Skeletal muscle tissue (tissue), 4 donors: Measurements from ENCODE around the gene CATSPER1. TPM values are rescaled to one million over a fixed set of nuclear protein-coding genes. Genes with fewer than 3 reads are reported as not detected.
A peak's percentile ranks its signal among the peaks of the same experiment; 100 is the strongest.

Experiments used
- H3K27ac ChIP-seq: one replicate; pipeline ENCODE4 v1.7.0; 2013; ENCODE audit warnings: mild to moderate bottlenecking, low read depth, low read length, inconsistent platforms
- H3K27me3 ChIP-seq, 3 donors: one replicate each; pipeline ENCODE4 v1.7.0; 2013; ENCODE audit warnings: low read length in 3 of 3; ENCODE audit not compliant: control insufficient read depth in 3 of 3, insufficient read depth in 3 of 3
- H3K36me3 ChIP-seq, 3 donors: one replicate each; pipeline ENCODE4 v1.7.0; 2013; ENCODE audit warnings: low read length in 3 of 3; ENCODE audit not compliant: control insufficient read depth in 3 of 3, insufficient read depth in 3 of 3
- H3K4me1 ChIP-seq, 3 donors: one replicate each; pipeline ENCODE4 v1.7.0; 2013; ENCODE audit warnings: low read length in 3 of 3, mild to moderate bottlenecking in 3 of 3; ENCODE audit not compliant: control insufficient read depth in 3 of 3, insufficient read depth in 3 of 3
- H3K4me3 ChIP-seq, 3 donors: one replicate each; pipeline ENCODE4 v1.7.0; 2013; ENCODE audit warnings: low read length in 3 of 3
- H3K9ac ChIP-seq, 3 donors: one replicate each; pipeline ENCODE4 v1.7.0; 2013; ENCODE audit warnings: low read length in 3 of 3, mild to moderate bottlenecking in 3 of 3, moderate library complexity in 2 of 3, low read depth in 1 of 3
- H3K9me3 ChIP-seq, 3 donors: one replicate each; pipeline ENCODE4 v1.7.0; 2013; ENCODE audit warnings: low read length in 3 of 3; ENCODE audit not compliant: control insufficient read depth in 3 of 3
- total RNA-seq: library from RNA; depleted of rRNA; stranded (reverse); fragments of >200 nt; gene quantifications from one replicate; pipeline ENCODE4 v1.2.3, GENCODE V29; 2014
- donor health status: Osteomylitis.

The CATSPER1 gene
- total RNA-seq, 1 donor from 2014 or later: not detected

DNA sequence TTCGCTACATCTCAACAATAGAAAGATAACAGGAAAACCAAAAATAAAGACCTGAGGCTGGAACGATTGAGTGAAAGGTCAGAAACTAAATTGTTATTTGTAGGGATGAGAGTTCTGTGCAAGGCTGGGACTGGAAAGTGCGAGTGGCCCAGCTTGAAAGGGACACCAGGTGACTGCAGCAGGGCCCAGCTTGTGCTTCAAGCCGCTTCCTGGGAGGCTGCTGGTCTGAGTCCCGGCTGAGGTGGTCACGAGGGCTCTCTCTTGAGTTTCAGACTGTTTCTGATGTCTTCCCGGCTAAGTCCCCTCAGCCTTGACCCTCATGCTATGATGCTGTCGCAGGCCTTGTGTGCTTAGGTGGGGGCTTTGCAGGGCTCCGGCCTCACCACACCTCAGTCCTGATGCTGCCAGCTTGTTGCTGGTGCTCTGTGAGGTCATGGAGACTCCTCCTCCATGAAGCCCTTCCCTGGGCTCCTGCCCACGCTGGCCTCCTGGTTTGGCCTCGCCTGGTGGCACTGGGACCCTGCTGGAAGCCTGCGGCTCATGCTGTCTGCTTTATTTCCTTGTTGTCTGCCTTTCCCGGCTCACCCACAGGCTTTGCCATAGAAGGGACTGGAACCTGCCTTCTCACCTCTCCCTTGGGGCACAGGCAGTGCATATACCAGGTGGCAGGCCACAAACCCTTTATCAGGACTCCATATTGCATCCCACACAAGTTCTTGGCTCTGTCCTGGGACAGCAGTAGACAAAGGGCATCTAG is 20.0 kb downstream of the CATSPER1 start:
- Histone ChIP-seq H3K9me3 (no peaks in the 10 kb centered on the region), H3K27me3 (peaks cover under 1 to 2% (median 1%) of the 10 kb centered on the region in 3 donors), H3K4me3 (no peak overlapping the region), H3K27ac (no peak overlapping the region), H3K36me3 (peaks cover 14 to 29% (median 14%) of the 10 kb centered on the region in 3 donors), H3K4me1 (peaks cover 22 to 45% (median 39%) of the 10 kb centered on the region in 3 donors), H3K9ac (peak overlapping the region in 2 of 3 donors; percentile 38 to 57)

DNA sequence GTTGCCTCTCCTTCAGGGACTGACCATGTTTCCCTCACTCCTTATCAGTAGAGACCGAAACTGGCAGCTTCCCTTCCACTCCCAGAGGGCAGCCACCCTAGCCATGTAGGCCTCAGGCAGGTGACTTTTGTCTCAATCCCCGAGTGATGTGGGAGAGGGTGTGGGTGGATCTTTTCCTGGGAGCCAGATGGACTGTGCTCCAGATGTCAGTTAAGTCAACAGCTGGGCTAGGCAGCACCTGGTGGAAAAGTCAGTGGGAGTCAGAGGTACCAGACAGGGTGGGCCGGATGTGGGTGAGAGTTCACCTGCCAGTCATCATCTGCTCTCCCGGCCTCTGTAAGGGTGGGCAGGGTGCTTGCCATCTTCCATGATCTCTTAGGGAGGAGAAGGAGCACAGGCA is 22.1 kb downstream of the CATSPER1 start:
- no peaks in the 10 kb centered on the region for H3K27me3 ChIP-seq
- peak overlapping the region; percentile 18 for H3K27ac ChIP-seq
- peaks cover 26 to 43% (median 27%) of the 10 kb centered on the region in 3 donors for H3K36me3 ChIP-seq

DNA sequence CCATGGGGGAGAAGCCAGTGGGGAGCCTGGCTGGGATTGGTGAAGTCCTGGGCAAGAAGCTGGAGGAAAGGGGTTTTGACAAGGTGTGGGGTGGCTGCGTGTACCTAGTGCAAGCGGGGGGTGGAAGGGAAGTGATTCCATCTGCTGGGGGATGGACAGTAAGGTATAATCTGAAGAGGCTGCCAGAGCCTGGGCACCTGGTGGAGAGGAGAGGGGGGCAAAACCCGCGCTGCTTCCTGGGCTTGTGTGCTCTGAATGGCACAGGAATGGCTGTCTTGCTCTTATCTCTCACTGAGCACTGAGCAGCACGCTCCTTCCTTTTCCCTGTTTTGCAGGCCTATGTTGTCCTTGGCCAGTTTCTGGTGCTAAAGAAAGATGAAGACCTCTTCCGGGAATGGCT is 23.0 kb downstream of the CATSPER1 start:
- H3K9me3 ChIP-seq: no peaks in the 10 kb centered on the region
- peak overlapping the region; percentile 88 to 99 (median 97) for H3K4me3 ChIP-seq
- H3K9ac ChIP-seq: peak overlapping the region; percentile 81 to 98 (median 97)
- peak overlapping the region; percentile 95 for H3K27ac ChIP-seq
- H3K36me3 ChIP-seq: peaks cover 34 to 52% (median 36%) of the 10 kb centered on the region in 3 donors
- no peaks in the 10 kb centered on the region for H3K27me3 ChIP-seq
- peaks cover 35 to 59% (median 51%) of the 10 kb centered on the region in 3 donors for H3K4me1 ChIP-seq

More for the DNA sequence above, 22.1 kb downstream of the CATSPER1 start:
- Histone ChIP-seq H3K4me1 (peaks cover 33 to 59% (median 51%) of the 10 kb centered on the region in 3 donors), H3K9me3 (no peaks in the 10 kb centered on the region), H3K4me3 (peak overlapping the region in 1 of 3 donors; percentile 29), H3K9ac (peak overlapping the region in 2 of 3 donors; percentile 58 to 60)

DNA sequence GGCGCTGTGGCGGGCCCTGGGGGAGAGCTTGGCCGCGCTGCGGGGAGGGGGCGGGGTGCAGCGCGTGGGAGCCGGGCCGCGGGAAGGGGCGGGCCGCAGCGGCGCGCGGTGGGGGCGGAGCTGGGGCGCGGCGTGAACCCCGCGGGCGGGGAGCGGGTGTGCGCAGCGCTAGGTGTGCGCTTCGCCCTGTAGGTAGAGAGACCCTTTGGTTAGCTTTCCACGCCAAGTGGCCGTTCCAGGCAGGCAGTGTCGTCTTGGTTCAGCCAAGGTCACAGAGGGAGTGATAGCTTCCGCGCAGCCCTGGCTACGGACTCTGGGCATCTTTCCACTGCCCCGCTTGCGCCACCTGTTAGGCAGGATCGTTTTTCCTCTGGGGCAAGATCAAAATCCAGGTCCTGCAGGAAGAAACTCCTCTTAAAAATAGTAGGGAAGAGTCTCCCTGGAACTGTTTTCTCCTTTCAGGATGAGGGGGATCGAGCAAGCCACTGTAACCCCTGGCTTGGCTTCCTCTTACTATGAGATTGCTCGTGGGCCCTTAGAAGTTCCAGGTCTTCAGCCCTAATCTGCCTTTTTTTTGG is 23.5 kb downstream of the CATSPER1 start:
- peaks cover 35 to 57% (median 48%) of the 10 kb centered on the region in 3 donors for H3K4me1 ChIP-seq
- H3K9me3 ChIP-seq: no peaks in the 10 kb centered on the region
- H3K27me3 ChIP-seq: no peaks in the 10 kb centered on the region
- H3K4me3 ChIP-seq: peak overlapping the region; percentile 88 to 99 (median 97)
- peaks cover 39 to 55% (median 42%) of the 10 kb centered on the region in 3 donors for H3K36me3 ChIP-seq
- H3K9ac ChIP-seq: peak overlapping the region; percentile 90 to 98 (median 97)
- peak overlapping the region; percentile 95 for H3K27ac ChIP-seq

DNA sequence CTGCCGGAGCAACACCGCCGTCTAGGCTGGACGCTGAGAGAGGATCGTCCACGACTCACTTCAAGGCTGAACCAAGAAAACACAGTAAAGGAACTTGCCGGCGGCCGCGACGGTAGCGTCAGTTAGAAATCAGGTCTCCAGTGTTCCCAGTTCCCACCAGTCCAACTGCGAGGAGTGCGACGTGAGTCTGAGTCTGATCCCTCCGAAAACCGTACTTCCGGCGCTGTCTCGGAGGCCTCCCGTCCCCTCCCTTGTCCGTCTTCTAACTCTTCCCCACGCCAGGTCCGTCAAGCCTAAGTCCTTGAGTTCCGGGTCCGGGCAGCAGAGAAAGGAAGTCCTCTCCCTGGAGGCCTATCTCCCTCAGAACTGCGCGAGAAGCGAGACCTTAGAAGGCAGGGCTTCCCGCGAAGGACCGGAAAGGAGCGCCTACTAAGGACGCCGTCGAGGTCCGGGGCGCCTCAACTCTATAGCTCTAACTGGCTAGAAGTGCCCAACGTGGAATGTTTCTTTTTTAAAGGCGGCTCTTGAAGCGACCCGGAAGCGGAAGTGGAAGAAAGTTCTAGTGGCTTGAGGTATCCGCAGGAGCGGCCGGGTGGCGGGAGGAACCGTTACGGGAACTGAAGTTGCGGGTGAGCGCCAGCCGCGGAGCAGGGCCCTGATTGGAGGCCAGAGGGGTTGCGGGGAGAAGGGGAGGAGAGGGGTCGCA is 24.2 kb downstream of the CATSPER1 start, which contains the start of the genes BANF1 and EIF1AD:
Gene BANF1, plus strand, starts transcription at position 562 of the 706 bp plus-strand sequence. CDS start 748 bp downstream, outside the sequence.
Gene EIF1AD, minus strand, starts transcription at position 216 of the 706 bp plus-strand sequence. CDS start 1,768 bp downstream, outside the sequence.
- H3K27ac ChIP-seq: peak within 1 kb of the TSS; percentile 95
- H3K4me3 ChIP-seq: peak within 1 kb of the TSS; percentile 88 to 99 (median 97)
- peaks cover 46 to 62% (median 48%) of the 10 kb centered on the region in 3 donors for H3K36me3 ChIP-seq

DNA sequence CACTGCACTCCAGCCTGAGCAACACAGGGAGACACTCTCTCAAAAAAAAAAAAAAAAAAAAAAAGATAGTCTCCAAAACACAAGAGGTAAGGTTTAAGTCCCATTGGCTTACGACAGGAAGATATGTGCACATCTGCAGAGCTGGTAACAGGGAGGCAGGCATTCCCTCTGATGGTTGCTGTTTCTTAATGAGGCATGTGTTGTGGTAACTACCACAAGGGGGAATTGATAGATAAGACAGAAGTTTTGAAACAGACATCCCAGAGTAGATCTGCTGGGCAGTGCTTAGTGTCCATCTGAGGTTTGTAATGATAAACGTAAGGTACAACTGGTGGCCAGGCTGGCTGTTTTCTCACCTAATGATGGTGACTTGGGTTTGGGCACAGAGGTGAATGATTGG is 29.0 kb downstream of the CATSPER1 start:
- Histone ChIP-seq H3K9me3 (no peaks in the 10 kb centered on the region), H3K36me3 (peaks cover 34 to 37% (median 34%) of the 10 kb centered on the region in 3 donors), H3K4me3 (no peak overlapping the region), H3K9ac (no peak overlapping the region), H3K4me1 (peaks cover 13 to 20% (median 13%) of the 10 kb centered on the region in 3 donors), H3K27ac (no peak overlapping the region), H3K27me3 (no peaks in the 10 kb centered on the region)

More for the DNA sequence above, 24.2 kb downstream of the CATSPER1 start, which contains the start of the genes BANF1 and EIF1AD:
- Histone ChIP-seq H3K27me3 (no peaks in the 10 kb centered on the region), H3K9me3 (no peaks in the 10 kb centered on the region), H3K4me1 (peaks cover 31 to 51% (median 41%) of the 10 kb centered on the region in 3 donors), H3K9ac (peak within 1 kb of the TSS; percentile 90 to 98 (median 97))

DNA sequence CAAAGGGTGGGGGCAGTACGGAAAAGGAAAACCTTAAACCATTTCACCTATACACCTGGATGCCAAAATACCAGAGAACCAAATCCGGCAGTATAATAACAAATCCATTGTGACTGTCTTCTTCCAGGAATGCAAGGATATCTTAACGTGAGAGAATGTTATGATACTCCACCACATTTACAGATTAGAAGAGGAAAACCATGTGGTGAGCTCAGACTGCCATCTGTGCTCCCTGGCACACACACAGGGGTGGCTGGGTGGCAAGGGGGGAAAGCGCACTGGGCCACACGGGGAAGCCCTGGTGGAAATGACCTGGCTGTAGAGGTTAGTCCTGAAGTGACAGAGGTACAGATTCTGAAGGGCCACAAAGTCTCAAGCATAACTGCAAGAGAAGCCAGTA is 34.2 kb downstream of the CATSPER1 start:
- H3K27ac ChIP-seq: no peak overlapping the region
- no peaks in the 10 kb centered on the region for H3K27me3 ChIP-seq
- no peaks in the 10 kb centered on the region for H3K9me3 ChIP-seq
- H3K36me3 ChIP-seq: peaks cover 0 to 2% (median 1%) of the 10 kb centered on the region in 3 donors
- peak overlapping the region in 1 of 3 donors; percentile 16 for H3K9ac ChIP-seq
- H3K4me3 ChIP-seq: no peak overlapping the region
- no peaks in the 10 kb centered on the region for H3K4me1 ChIP-seq

DNA sequence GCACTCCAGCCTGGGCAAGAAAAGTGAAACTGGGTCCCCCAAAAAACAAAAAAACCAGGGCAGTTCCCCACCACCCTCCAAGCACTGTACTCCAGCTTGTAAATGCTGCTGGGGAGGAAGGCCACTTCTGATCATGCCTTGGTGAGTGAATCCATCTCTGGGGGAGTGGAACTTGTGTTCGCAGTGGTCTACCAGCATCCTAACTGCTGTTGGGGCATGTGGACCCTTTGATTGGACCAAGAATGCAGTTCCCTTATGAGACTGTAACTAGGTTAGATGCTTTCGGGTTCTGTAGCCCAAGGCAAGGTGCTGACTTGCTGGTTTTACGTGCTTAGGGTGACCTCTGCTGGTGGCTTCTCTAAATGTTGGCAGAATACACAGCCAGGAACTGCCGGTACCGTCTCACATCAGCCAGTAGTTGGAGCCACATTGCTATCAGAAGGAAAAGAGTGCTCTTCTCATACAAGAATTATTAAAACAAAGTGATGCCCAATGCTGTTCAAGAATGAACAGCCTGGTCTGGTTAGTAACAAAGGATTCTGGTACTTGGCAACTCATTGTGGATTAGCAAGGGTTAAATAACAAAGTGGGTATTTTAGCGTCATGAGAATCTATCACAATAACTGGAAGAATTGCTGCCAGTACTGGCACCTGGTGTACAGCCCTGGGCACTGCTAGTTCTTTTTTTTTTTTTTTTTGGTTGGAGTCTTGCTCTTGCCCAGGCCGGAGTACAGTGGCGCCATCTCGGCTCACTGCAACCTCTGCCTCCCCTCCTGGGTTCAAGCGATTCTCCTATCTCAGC is 37.3 kb downstream of the CATSPER1 start:
- Histone ChIP-seq H3K9me3 (no peaks in the 10 kb centered on the region), H3K4me3 (no peak overlapping the region), H3K9ac (no peak overlapping the region), H3K36me3 (no peaks in the 10 kb centered on the region), H3K4me1 (no peaks in the 10 kb centered on the region), H3K27me3 (no peaks in the 10 kb centered on the region), H3K27ac (no peak overlapping the region)

DNA sequence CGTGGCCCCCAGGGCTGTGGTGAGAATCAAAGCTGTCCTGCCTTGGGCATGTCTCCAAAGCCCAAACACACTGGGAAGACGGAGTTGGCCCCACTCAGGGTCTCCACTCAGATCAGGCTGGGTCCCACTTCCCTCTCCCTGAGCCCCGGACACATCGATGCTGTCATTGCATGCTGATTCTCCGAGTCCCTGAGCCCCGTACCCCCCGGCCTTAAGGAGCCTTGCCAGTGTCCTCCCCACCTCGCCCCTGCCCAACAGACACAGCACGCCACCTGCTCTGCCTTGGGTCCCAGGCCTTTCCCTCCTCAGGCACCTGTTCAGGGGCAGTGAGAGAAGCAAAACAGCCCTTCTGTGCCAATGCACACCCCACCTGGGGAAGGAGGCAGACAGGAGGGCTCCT is 38.9 kb downstream of the CATSPER1 start:
- Histone ChIP-seq H3K4me1 (no peaks in the 10 kb centered on the region), H3K9ac (no peak overlapping the region), H3K4me3 (no peak overlapping the region), H3K36me3 (no peaks in the 10 kb centered on the region), H3K9me3 (no peaks in the 10 kb centered on the region), H3K27me3 (no peaks in the 10 kb centered on the region), H3K27ac (no peak overlapping the region)
